HCT116 (cell line): ENCODE data around the gene IFI30. TPM values are rescaled to one million over a fixed set of nuclear protein-coding genes. Genes with fewer than 3 reads are reported as not detected.

Experiments used
- ATAC-seq: fragments of 200-7000 bp; cut with Tn5 transposase; 2 replicates; pipeline ENCODE4 v1.9.1; 2020; ENCODE audit warnings: mild to moderate bottlenecking, moderate library complexity
- BruUV-seq: library from RNA; stranded (reverse); fragments of 400-500 nt; replicated peaks from 2 replicates; lab custom pipeline; 2021; lab: Mats Ljungman, UMichigan
- CTCF ChIA-PET: fragments of 300-600 bp; sonication (Branson Sonifier 250); formaldehyde crosslinking; loops from one replicate; lab custom pipeline; 2021; ENCODE audit warnings: antibody characterized with exemption; lab: Charles Lee
- POLR2A ChIA-PET: fragments of 300-600, 350-600 bp; sonication (Branson Sonifier 250); formaldehyde crosslinking; loops from one replicate; lab custom pipeline; 2021; ENCODE audit warnings: antibody characterized with exemption; lab: Charles Lee
- RAD21 ChIA-PET, 2 experiments: fragments of 300-600 bp; sonication (Branson Sonifier 250); formaldehyde crosslinking; loops; one replicate each; lab custom pipeline; 2023; ENCODE audit warnings: low total read pairs in 2 of 2; ENCODE audit not compliant: uncharacterized antibody in 2 of 2, unreplicated experiment in 2 of 2, low non-redundant PET in 1 of 2; lab: Charles Lee
- DNase-seq: peaks from one replicate; pipeline ENCODE4 v3.0.0-alpha.2; 2010; ENCODE audit warnings: low read depth, low spot score
- H2AFZ ChIP-seq: fragments of 200-600 bp; shearing (Covaris generic), sonication (generic); 2 replicates; pipeline ENCODE4 v1.6.1; 2017; ENCODE audit warnings: low read depth, mixed run types, mixed read lengths, antibody characterized with exemption, low read length; ENCODE audit not compliant: poor library complexity, severe bottlenecking
- H3K27ac ChIP-seq: 2 replicates; pipeline ENCODE4 v1.5.1; 2012; ENCODE audit warnings: low read depth, low read length
- H3K27me3 ChIP-seq: fragments of 200-600 bp; sonication (generic); 2 replicates; pipeline ENCODE4 v1.6.1; 2016; ENCODE audit warnings: mixed run types, low read length, mixed read lengths; ENCODE audit not compliant: insufficient read depth
- H3K36me3 ChIP-seq, 2 experiments: fragments of 200-500 bp in 1 of 2; fragments of 200-600 bp in 1 of 2; sonication (Bioruptor generic) in 1 of 2; sonication (generic) in 1 of 2; 2 replicates each; pipeline versions ENCODE4 v1.5.1 to v1.6.1; 2014 to 2016; ENCODE audit warnings: low read length in 2 of 2, inconsistent platforms in 1 of 2, mixed read lengths in 1 of 2, mixed run types in 1 of 2; ENCODE audit not compliant: insufficient read depth in 2 of 2, control insufficient read depth in 1 of 2
- H3K4me1 ChIP-seq, 2 experiments: fragments of 200-600 bp in 1 of 2; sonication (generic) in 1 of 2; 2 replicates each; pipeline versions ENCODE4 v1.5.1 to v1.6.1; 2012 to 2017; ENCODE audit warnings: low read length in 2 of 2, inconsistent platforms in 1 of 2, mild to moderate bottlenecking in 1 of 2, mixed read lengths in 1 of 2, mixed run types in 1 of 2, moderate library complexity in 1 of 2; ENCODE audit not compliant: insufficient read depth in 2 of 2, control insufficient read depth in 1 of 2
- H3K4me2 ChIP-seq: fragments of 200-600 bp; sonication (generic); 2 replicates; pipeline ENCODE4 v1.6.1; 2017; ENCODE audit warnings: mixed run types, low read length, mixed read lengths
- H3K4me3 ChIP-seq, 2 experiments: fragments of 200-600 bp in 1 of 2; sonication (generic) in 1 of 2; replicated peaks in 1 of 2; 2 replicates each; pipeline ENCODE4 v1.5.1; 2011 to 2016; ENCODE audit warnings: low read length in 2 of 2, control low read depth in 1 of 2, low read depth in 1 of 2, mild to moderate bottlenecking in 1 of 2, mixed read lengths in 1 of 2, mixed run types in 1 of 2
- H3K79me2 ChIP-seq: fragments of 200-600 bp; sonication (generic); 2 replicates; pipeline ENCODE4 v1.6.1; 2017; ENCODE audit warnings: mild to moderate bottlenecking, mixed run types, low read length, moderate library complexity, mixed read lengths; ENCODE audit not compliant: insufficient read depth
- H3K9ac ChIP-seq: fragments of 200-600 bp; sonication (generic); 2 replicates; pipeline ENCODE4 v1.6.1; 2016; ENCODE audit warnings: low read length, mixed read lengths
- H3K9me2 ChIP-seq: fragments of 200-600 bp; sonication (generic), shearing (Covaris generic); 2 replicates; pipeline ENCODE4 v1.6.1; 2017; ENCODE audit warnings: mixed run types, mild to moderate bottlenecking, moderate library complexity; ENCODE audit not compliant: insufficient read depth
- H3K9me3 ChIP-seq, 2 experiments: fragments of 200-500 bp in 1 of 2; fragments of 200-600 bp in 1 of 2; sonication (Bioruptor generic) in 1 of 2; sonication (generic) in 1 of 2; 2 replicates each; pipeline ENCODE4 v1.6.1; 2014 to 2017; ENCODE audit warnings: low read length in 2 of 2, mixed read lengths in 2 of 2, inconsistent platforms in 1 of 2, low read depth in 1 of 2, mild to moderate bottlenecking in 1 of 2, mixed run types in 1 of 2, moderate library complexity in 1 of 2; ENCODE audit not compliant: control insufficient read depth in 1 of 2, insufficient read depth in 1 of 2
- H4K20me1 ChIP-seq: fragments of 200-600 bp; sonication (generic), shearing (Covaris generic); 2 replicates; pipeline ENCODE4 v1.6.1; 2017; ENCODE audit warnings: mixed run types, mild to moderate bottlenecking, moderate library complexity; ENCODE audit not compliant: insufficient read depth
- CBX3 ChIP-seq: IDR thresholded peaks from 2 replicates; pipeline ENCODE4 v1.6.1; 2012; ENCODE audit warnings: low read depth
- CEBPB ChIP-seq: IDR thresholded peaks from 2 replicates; pipeline ENCODE4 v1.6.1; 2012; ENCODE audit warnings: low read depth
- CTCF ChIP-seq, 3 experiments: fragments of 200-600 bp in 1 of 3; sonication (generic) in 1 of 3; IDR thresholded peaks in 2 of 3; conservative IDR thresholded peaks in 1 of 3; 2 replicates each; pipeline ENCODE4 v1.5.1; 2012 to 2017; ENCODE audit warnings: low read depth in 2 of 3, low read length in 2 of 3, antibody characterized with exemption in 1 of 3, borderline replicate concordance in 1 of 3, control low read depth in 1 of 3, mild to moderate bottlenecking in 1 of 3, mixed read lengths in 1 of 3, mixed run types in 1 of 3, moderate library complexity in 1 of 3; ENCODE audit not compliant: insufficient read depth in 1 of 3
- EGR1 ChIP-seq: IDR thresholded peaks from 2 replicates; pipeline ENCODE4 v1.6.1; 2012; ENCODE audit warnings: low read depth
- ELF1 ChIP-seq: IDR thresholded peaks from 2 replicates; pipeline ENCODE4 v1.6.1; 2012; ENCODE audit warnings: low read depth, borderline replicate concordance
- EZH2phosphoT487 ChIP-seq: fragments of 200-600 bp; IDR thresholded peaks from 2 replicates; pipeline ENCODE4 v1.6.1; 2018; ENCODE audit warnings: antibody characterized with exemption, borderline replicate concordance
- FOSL1 ChIP-seq: IDR thresholded peaks from 2 replicates; pipeline ENCODE4 v1.6.1; 2012; ENCODE audit warnings: low read depth
- JUND ChIP-seq: IDR thresholded peaks from 2 replicates; pipeline ENCODE4 v1.6.1; 2012
- RAD21 ChIP-seq: IDR thresholded peaks from 2 replicates; pipeline ENCODE4 v1.6.1; 2012; ENCODE audit warnings: low read depth, mild to moderate bottlenecking
- SRF ChIP-seq: IDR thresholded peaks from 2 replicates; pipeline ENCODE4 v1.6.1; 2012; ENCODE audit warnings: low read depth
- TCF7L2 ChIP-seq: IDR thresholded peaks from 2 replicates; pipeline ENCODE4 v1.7.0; 2011; ENCODE audit warnings: borderline replicate concordance, inconsistent platforms; ENCODE audit not compliant: insufficient read depth, insufficient read length; ENCODE audit errors: extremely low read depth
- ZFX ChIP-seq: fragments of 450-650 bp; IDR thresholded peaks from 2 replicates; pipeline ENCODE4 v1.6.1; 2017
- intact Hi-C: fragments of 100-400 bp; cut with micrococcal nuclease; formaldehyde crosslinking; loops from 2 replicates; pipeline ENCODE4 v1.10.0; 2022
- total RNA-seq: library from RNA; stranded (reverse); gene quantifications from one replicate; pipeline ENCODE4 v1.2.1, GENCODE V29; 2021; ENCODE audit not compliant: unreplicated experiment
- TF ChIP-seq, protein P1 (sequence below): IDR thresholded peaks from 2 replicates; pipeline ENCODE4 v1.6.1; 2012

The IFI30 gene
- total RNA-seq, 1 experiment from 2014 or later = 64.6 TPM

- Histone ChIP-seq H4K20me1 (no peaks in the 10 kb centered on the region), H3K79me2 (no peaks in the 10 kb centered on the region), H2AFZ (no peak overlapping the region), H3K9me3 (no peaks in the 10 kb centered on the region), H3K4me2 (no peak overlapping the region), H3K4me1 (no peaks in the 10 kb centered on the region), H3K27ac (no peak overlapping the region), H3K36me3 (peaks cover 9 to 20% of the 10 kb centered on the region in 2 experiments; a peak in 3 of 4 replicates), H3K9ac (no peak overlapping the region), H3K9me2 (no peaks in the 10 kb centered on the region), H3K4me3 (no peak overlapping the region), H3K27me3 (no peaks in the 10 kb centered on the region)
- CTCF ChIA-PET = no interaction called here
- TF ChIP-seq EZH2phosphoT487 (no peak), EGR1 (no peak), ELF1 (no peak), CTCF (IDR thresholded peaks at IDR 0.05 in 2 of 3, conservative IDR thresholded peaks at IDR 0.05 in 1 of 3; ENCODE audit: borderline replicate concordance in 1 of 3, insufficient read depth in 1 of 3, low read depth in 2 of 3, low read length in 2 of 3) (no peak), CBX3 (no peak), ZFX (no peak), TCF7L2 (no peak), JUND (no peak), SRF (no peak), RAD21 (no peak), CEBPB (no peak), FOSL1 (no peak)
- TF ChIP-seq, protein P1, sequence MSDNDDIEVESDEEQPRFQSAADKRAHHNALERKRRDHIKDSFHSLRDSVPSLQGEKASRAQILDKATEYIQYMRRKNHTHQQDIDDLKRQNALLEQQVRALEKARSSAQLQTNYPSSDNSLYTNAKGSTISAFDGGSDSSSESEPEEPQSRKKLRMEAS = no peak
- BruUV-seq = no TSS peak
- DNase-seq = no peak
- POLR2A ChIA-PET = no interaction called here
- RAD21 ChIA-PET = no interaction called here
- intact Hi-C loops = no loop called here
- ATAC-seq = no peak
Measured at GRCh38 chr19:18145391-18145999, 28.1 kb upstream of the IFI30 start.
